NCI-H2081 (cell line): ENCODE measurements around the gene PRR23C.
"Not testable (repeated sequence)": the region's sequence is repeated elsewhere in the genome, so short reads cannot be mapped to it uniquely, and the experiment has no call there.

Experiments used
- DNase-seq, 2 experiments: peaks; one replicate each; lab custom pipeline; 2025; lab: John Stamatoyannopoulos, UW

The PRR23C gene

DNA sequence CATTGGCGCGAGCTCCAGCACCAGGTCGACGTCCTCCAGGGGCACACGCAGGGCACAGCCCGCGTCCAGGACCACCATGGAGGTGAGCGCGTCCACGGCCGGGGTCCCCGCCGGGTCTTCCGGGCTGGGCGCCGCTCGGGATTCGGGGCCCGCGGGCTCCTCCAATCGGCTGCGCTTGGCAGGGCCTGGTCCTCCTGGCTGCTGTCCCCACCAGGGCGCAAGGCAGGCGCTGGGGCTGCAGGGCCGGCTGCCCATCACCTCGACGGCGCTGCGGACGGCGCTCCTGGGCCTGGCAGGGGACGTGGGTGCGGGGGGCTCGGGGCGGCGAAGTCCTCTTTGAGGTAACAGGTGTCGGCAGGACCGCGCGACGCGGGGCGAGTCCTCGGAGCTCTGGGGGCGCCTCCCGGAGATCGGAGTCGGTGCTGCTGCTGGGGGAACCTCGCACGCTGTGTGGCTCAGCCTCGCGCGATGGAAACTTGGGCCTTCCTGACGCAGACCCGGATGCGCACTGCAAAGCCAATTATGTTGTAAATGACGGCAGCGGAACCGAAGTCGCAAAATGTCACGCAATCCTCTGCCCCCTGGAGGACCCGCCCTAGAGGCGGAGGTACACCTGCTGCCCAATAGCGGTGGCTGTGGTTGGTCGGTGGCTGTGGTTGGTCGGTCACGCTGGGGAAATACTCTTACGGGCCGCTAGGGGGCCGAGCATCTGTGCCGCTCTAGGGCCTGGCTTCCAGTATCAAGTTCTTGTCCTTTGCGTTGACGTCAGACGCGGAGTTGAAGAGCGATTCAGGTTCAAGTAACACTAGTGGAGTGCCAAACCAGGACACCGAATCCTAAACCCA, at the start of gene PRR23C:
Gene PRR23C (minus strand): TSS at position 527 of the 845 bp plus-strand sequence. CDS start 272 bp downstream, at position 255.
- DNase-seq: no peak

- DNase-seq: no peak
Observed at GRCh38 chr3:139093840-139094239, 49.1 kb upstream of the PRR23C start.

- DNase-seq: no peak
Observed at GRCh38 chr3:139088462-139089324, 44.0 kb upstream of the PRR23C start.

DNA sequence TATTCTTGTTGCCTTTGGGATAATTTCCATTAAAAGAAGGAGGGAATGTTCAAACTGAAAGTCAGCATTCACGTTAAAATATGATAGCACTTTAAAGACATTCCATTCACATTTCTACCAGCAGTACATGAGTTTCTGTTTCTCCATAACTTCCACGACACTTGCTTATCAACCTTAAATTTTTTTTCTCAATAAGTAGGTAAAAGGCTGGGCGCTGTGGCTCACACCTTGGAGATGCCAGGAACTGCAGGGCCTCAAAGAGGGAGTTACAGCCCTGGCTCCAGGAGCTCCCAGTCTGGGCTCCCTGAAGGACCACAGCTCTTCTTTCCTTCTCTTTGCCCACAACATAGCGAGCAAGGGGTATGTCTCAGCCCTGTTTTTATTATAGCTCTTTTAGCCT, 42.9 kb upstream of the PRR23C start:
- DNase-seq: no peak

GRCh38 chr3:139084176-139084575, 39.5 kb upstream of the PRR23C start:
- DNase-seq: no peak

DNA sequence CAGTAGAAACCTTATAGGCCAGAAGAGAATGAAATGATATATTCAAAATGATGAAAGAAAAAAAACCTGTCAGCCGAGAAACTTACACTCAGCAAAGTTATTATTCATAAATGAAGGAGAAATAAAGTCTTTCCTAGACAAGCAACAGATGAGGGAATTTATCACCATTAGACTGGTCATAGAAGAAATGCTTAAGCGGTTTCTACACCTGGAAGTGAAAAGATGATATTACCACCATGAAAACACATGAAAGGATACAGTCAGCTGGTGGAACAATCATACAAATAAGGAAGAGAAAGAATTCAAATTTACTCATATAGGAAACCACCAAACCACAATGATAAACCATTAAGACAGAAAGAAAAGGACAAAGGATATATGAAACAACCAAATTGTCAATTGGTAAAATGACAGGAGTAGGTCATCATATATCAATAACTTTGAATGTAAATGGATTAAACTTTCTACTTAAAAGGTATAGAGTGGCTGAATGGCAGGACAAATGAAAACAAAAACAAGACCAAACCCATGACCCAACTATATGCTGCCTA, 29.9 kb upstream of the PRR23C start:
- no peak for DNase-seq

DNA sequence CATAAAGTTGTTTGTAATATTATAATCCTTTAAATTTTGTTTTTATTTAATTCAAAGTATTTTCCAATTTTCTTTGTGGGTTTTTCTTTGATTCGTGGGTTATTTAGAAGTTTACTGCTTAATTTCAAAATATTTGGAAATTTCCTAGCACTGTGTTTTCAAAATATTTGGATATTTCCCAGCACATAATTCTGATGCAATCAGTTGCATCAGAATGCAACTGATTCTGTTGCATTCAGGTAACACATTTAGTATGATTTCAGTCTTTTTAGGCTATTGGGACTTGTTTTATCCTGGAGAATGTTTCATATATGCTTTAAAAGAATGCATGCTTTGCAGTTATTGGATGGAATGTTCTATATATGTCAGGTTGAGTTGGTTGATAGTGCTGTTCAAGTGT, 18.2 kb upstream of the PRR23C start:
- no peak for DNase-seq

DNA sequence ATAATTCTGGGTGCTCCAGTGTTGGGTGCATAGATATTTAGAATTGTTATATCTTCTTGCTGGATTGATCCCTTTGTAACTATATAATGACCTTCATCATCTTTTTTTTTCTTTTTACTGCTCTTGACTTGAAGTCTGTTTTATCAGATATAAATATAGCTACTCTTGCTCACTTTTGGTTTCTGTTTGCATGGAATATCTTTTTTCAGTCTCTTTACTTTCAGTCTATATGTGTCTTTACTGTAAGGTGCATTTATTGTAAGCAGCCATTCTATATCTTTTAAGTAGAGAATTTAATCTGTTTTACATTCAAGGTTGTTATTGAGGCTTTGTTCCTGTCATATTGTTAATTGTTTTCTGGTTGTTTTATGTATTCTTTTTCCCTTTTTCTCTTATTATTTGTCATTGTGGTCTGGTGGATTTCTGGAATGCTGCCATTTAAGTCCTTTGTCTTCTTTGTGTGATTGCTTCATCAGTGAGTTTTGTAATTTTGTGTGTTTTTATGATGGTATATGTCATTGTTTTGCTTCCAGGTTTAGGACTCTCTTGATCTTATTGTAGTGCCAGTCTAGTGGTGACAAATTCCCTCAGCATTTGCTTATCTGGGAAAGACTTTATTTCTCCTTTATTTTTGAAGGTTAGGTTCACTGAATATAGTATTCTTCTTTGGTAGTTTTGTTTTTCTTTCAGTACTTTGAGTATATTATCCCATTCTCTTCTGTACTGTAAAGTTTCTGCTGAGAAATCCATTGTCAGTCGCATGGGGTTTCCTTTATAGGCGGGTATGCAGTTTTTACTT, 8.3 kb upstream of the PRR23C start:
- DNase-seq: no peak

- no peak for DNase-seq
Observed at GRCh38 chr3:139043554-139044365, 932 bp downstream of the PRR23C start.

DNA sequence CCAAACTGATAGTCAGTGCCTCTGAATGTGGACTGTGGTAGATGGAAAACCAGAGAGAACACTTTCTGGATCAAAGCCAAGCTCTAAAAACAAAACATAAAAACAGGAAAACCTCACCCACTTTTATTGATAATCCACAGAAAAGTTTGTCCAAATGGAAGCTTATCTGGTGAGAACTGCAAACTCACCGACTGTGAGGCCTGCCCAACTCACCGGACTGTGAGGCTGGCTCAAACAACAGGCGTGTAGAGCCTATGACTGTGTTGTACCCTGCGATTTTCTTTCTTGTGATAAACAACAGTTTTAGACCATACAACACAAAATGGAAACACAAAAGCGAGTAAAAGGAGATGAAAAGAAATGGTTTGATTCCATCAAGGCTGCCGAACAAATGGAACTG, 7.2 kb downstream of the PRR23C start:
- no peak for DNase-seq

DNA sequence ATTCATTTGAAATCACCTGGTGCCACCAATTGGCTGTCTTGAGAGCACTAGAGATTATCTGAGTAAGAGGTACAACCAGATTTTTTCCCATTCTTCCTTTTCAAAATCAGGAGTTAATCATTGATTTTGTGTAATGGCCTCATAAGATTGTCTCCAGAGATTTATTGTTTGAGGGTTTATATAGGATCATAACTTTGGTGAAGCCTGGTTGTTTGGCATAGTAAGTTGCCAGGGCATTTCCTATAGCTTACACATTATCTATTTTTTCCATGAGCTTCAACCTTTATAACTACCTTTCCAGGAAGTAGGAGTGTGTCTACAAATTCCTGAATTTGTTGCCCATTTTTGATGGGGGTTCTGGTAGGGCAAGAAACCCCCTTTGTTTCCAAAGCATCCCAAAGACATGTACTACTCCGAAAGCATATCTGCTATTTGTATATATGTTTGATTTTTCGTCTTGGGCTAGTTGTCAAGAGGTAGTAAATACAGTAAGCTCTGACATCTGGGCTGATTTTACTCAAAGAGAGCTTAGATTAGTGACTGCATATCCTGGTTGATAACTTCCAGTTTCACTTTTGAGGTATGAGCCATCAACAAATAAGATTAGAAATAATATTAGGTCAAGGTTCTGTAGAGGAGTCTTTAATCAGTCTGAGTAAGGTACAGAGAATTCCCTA, 12.2 kb downstream of the PRR23C start:
- DNase-seq: no peak

DNA sequence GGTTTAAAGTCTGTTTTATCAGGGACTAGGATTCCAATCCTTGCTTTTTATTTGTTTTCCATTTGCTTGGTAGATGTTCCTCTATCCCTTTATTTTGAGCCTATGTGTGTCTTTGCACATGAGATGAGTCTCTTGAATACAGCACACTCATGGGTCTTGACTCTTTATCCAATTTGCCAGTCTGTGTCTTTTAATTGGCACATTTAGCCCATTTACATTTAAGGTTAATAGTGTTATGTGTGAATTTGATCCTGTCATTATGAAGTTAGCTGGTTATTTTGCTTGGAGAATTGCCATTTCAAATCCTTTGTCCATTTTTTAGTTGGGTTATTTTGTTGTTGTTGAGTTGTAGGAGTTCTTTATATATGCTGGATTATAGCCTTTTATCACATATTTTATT, 14.1 kb downstream of the PRR23C start:
- DNase-seq: not testable (repeated sequence)

- no peak for DNase-seq
Observed at GRCh38 chr3:139024968-139025367, 19.7 kb downstream of the PRR23C start.

DNA sequence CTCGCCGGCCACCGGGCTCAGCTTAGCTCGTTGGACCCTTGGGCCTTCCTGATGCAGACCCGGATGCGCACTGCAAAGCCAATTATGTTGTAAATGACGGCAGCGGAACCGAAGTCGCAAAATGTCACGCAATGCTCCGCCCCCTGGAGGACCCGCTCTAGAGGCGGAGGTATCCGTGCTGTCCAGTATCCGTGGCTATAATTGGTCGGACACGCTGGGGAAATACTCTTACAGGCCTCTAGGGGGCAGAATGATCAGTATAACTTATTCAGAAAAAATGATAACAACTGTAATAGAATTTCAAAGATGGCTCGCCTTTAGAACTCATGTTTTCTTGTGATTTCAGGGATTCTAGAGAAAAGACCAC, 23.8 kb downstream of the PRR23C start, which contains the start of gene PRR23B:
Gene PRR23B (minus strand): TSS at position 59 of the 367 bp plus-strand sequence. CDS start 265 bp downstream, outside the sequence.
- DNase-seq: no peak

- DNase-seq: no peak
Observed at GRCh38 chr3:139020036-139020867, 24.4 kb downstream of the PRR23C start.

- no peak for DNase-seq
Observed at GRCh38 chr3:139016430-139017048, 28.2 kb downstream of the PRR23C start.

DNA sequence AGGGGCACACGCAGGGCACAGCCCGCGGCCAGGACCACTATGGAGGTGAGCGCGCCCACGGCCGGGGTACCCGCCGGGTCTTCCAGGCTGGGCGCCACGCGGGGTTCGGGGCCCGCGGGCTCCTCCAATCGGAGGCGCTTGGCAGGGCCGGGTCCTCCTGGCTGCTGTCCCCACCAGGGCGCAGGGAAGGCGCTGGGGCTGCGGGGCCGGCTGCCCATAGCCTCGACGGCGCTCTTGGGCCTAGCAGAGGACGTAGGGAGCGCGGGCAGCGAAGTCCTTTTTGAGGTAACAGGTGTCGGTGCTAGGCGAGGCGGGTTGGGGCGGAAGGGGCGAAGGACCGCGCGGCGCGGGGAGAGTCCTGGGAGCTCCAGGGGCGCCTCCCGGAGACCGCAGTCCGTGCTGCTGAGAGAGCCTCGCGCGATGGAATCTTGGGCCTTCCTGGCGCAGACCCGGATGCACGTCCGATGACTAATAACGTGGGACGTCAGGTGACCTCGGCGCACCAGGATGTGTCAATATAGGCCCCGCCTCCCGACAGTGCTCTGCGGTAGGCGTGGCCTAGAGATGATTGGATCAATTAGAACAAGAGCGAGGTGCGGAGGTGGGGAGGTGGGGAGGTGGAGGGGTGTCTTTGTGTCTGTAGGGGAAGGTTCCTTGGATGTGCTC, 38.5 kb downstream of the PRR23C start, which contains the start of gene PRR23A:
Gene PRR23A (minus strand): TSS at position 218 of the 666 bp plus-strand sequence. CDS start 0 bp downstream, at position 218.
- no peak for DNase-seq

DNA sequence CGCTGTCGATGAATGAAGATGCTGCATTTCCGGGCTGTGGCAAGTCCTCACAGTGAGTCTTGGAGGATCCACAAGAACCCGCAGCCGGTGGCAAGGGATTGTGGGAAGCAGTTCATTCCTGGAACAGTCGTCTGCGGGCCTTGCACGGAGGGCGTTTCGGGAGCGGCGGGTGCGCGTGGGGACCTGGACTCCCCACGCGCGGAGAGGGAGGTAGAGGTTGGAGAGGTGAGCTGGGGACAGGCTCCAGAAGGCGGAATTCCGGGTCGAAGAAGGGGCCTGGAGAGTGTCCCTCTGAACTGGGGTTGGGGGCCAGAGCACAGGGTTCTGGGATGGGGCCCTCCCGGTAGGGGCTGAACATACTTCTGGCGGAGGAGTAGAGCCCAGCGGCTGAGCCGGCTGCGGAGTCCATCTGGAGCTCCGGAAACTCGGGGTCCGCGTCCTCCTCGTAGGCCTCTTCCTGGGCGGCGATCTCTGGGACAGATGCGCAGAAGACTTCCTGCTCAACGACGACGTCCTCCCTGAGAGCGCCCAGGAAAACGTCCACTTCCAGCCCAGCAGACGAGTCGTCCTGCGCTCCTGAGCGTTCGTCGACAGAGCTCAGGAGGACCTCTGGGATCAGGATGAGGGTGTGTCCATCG, 39.2 kb downstream of the PRR23C start:
- DNase-seq: no peak
